GM12874 (cell line): ENCODE measurements around the gene UCN2.

Source experiments
- TF ChIP-seq, protein P1 (sequence below): IDR thresholded peaks from 2 replicates; pipeline ENCODE4 v1.5.1; 2011; ENCODE audit warnings: low read depth, mild to moderate bottlenecking, control low read depth, low read length, moderate library complexity; ENCODE audit not compliant: insufficient read depth

The UCN2 gene

DNA sequence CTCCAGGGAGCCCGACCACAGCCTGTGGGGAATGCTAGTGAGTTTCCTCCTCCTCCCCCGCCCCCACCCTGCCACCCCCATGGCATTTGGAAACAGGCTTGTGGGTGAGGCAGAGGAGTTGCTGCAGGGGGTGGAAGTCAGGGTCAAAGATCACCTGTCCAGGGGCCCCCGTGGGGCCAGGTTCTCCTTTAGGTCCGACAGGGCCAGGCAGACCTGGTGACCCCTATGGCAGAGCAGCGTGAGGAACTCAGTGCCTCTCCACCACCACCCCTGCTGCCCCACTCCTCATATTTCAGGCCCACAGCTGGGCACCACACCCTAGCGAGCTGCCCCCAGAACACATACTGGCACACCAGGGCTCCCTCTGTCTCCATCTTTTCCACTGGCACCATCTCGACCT lies 8.9 kb upstream of the UCN2 start:
- TF ChIP-seq, protein P1, sequence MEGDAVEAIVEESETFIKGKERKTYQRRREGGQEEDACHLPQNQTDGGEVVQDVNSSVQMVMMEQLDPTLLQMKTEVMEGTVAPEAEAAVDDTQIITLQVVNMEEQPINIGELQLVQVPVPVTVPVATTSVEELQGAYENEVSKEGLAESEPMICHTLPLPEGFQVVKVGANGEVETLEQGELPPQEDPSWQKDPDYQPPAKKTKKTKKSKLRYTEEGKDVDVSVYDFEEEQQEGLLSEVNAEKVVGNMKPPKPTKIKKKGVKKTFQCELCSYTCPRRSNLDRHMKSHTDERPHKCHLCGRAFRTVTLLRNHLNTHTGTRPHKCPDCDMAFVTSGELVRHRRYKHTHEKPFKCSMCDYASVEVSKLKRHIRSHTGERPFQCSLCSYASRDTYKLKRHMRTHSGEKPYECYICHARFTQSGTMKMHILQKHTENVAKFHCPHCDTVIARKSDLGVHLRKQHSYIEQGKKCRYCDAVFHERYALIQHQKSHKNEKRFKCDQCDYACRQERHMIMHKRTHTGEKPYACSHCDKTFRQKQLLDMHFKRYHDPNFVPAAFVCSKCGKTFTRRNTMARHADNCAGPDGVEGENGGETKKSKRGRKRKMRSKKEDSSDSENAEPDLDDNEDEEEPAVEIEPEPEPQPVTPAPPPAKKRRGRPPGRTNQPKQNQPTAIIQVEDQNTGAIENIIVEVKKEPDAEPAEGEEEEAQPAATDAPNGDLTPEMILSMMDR: no peak

DNA sequence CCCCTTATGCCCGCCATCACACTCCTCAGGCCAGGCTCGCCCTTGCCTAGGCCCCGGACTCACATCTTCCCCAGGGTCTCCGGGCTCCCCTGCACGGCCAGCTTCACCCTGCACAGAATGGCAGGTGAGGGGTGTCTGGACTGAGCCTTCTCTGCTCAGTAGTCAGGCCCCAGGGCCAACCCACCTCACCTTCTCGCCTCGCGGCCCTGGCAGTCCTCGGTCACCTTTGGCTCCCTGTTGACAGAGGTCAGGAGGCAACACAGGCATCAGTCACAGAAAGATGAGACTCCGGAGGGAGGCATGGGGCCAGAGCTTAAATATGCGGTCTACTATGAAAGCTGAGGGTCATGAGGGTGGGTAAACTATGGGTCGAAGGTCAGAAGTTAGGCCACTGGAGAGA lies 8.4 kb upstream of the UCN2 start:
- TF ChIP-seq, protein P1: no peak

DNA sequence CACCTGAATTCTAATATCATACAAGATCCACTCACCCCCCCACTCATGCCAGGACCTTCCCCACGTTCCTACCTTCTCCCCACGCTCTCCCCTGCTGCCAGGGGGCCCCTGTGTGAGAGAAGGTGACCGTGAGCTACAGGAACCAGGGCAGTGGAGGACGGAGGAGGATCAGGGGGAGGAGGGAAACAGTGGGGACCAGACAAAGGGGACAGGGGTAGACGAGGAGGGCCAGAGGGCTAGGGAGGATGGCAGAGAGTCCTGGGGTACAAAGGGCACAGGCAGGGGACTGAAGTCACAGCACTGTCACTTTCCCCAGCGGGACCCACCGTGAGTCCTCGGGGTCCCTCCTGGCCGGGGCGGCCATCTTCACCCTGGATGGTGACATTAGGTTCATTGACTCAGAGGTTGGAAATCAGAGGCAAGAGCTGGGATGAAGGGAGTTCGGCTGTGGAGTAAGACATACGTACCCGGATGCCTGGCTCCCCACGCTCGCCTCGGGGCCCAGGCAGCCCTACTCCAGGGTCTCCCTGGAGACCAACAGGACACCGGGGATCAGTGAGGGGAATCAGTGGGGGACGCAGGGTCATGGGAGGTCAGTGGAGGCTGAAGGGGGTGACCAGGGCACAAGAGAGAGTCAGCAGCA lies 6.3 kb upstream of the UCN2 start:
- TF ChIP-seq, protein P1: no peak

DNA sequence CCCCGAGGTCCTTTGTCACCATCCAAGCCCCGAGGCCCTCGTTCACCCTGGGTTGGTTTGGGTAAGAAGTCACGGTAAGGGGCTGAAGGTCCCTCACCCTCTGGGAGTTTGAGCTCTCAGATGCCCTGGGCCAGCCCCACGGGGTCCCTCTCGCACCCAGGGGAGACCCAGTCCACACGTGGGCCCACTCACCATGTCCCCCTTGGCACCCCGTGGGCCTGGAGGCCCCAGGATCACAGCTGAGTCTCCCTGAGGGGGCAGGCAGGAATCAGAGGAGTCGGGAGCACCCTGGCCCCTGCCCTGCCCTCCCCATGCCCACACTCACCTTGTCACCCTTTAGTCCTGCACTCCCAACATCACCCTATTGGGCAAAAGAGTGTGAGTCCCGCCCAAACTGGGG lies 5.8 kb upstream of the UCN2 start:
- TF ChIP-seq, protein P1: no peak

DNA sequence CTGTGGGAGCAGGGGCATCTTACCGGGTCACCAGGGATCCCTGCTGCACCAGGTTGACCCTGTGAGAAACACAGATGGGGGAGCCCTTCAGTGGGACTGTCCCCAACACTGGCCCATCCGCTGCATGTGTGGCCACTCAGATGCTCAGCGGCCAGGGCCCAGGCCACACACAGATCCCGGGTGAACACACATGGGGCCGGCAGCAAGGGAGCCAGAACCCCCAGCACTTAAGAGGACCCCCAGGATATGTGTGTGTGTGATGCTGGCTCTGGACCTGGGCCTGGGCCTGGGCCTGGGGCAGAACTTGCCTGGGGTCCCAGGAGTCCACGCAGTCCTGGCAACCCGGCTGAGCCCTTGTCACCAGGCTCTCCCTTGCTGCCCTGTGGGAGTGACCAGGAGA lies 4.9 kb upstream of the UCN2 start:
- TF ChIP-seq, protein P1: no peak

DNA sequence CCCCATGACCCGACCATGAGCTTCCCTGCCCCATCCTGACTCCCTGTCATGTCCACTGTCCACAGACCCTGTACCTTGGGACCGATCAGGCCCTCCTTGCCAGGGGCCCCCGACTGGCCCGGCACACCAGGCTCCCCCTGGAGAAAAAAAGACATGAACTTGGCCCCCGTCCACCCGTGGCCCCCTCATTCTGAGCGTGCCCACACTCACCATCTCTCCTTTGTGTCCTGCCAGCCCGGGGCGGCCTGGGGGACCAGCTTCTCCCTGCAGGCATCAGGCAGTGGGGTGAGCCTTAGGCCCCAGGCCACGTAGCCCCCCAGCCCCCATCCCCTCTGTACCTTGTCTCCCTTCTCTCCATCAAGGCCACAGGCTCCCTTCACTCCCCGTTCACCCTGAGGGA lies 3.9 kb upstream of the UCN2 start:
- TF ChIP-seq, protein P1: no peak

DNA sequence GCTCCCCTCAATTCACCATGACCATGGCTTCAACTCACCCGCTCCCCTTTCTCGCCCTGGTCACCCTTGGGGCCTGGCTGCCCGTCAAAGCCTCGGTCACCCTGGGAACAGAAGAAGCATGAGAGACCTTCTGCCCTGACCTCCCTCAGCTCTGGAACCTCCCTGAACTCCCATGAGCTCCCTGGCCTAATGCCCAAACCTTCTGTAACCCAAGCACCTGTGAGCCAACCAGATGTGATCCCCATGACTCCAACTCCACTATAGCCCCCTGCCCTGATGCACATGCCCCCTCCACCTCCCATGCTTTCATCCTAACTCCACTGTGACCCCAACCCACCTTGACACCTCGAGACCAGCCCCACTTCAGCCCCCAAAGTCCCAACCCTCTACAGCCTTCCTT lies 3.5 kb upstream of the UCN2 start:
- TF ChIP-seq, protein P1: no peak

DNA sequence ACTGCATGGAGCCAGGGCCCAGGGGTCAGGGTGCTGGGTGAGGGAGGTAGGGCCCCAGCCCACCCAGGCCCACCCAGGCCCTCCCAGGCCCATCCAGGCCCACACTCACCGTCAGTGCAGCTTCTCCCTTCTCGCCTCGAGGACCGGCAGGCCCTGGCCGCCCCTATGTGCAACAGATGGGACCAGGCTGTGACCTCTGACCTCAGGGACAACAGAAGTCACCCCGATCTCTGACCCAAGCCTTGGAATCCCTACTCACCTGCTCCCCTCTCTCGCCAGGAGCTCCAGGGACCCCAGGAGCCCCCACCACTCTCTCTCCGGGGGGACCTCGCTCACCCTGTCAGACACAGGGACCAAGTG lies 2.8 kb upstream of the UCN2 start:
- TF ChIP-seq, protein P1: no peak
